SU-DHL-6 (cell line): Measurements from ENCODE around the gene GEMIN2.

Source experiments
- H2AFZ ChIP-seq: fragments of 200-600 bp; sonication (generic); 2 replicates; pipeline ENCODE4 v1.6.1; 2014; ENCODE audit warnings: low read depth, mild to moderate bottlenecking, moderate library complexity, mixed read lengths, antibody characterized with exemption, low read length; ENCODE audit not compliant: severe bottlenecking
- H3F3A ChIP-seq: fragments of 200-600 bp; shearing (Covaris generic); 2 replicates; pipeline ENCODE4 v1.6.0; 2016; ENCODE audit warnings: antibody characterized with exemption, mild to moderate bottlenecking; ENCODE audit not compliant: insufficient read depth
- H3K27ac ChIP-seq: fragments of 200-600 bp; sonication (generic); 2 replicates; pipeline ENCODE4 v1.5.1; 2016; ENCODE audit warnings: low read depth, mild to moderate bottlenecking, low read length, moderate library complexity, mixed read lengths
- H3K27me3 ChIP-seq: fragments of 200-600 bp; sonication (generic), shearing (Covaris generic); 2 replicates; pipeline ENCODE4 v1.6.0; 2014; ENCODE audit warnings: mild to moderate bottlenecking, low read length
- H3K36me3 ChIP-seq: fragments of 200-600 bp; sonication (generic); 2 replicates; pipeline ENCODE4 v1.6.1; 2014; ENCODE audit warnings: mild to moderate bottlenecking, low read length, mixed read lengths
- H3K4me2 ChIP-seq: fragments of 300-600, 200-600 bp; shearing (Covaris generic), sonication (generic); 2 replicates; pipeline ENCODE4 v1.6.0; 2014; ENCODE audit warnings: low read length, low read depth, mild to moderate bottlenecking; ENCODE audit not compliant: poor library complexity, severe bottlenecking
- H3K4me3 ChIP-seq: fragments of 200-600 bp; sonication (generic); 2 replicates; pipeline ENCODE4 v1.5.1; 2014; ENCODE audit warnings: antibody characterized with exemption, low read length, mild to moderate bottlenecking, mixed read lengths; ENCODE audit not compliant: insufficient read depth, poor library complexity, severe bottlenecking
- H3K79me2 ChIP-seq: fragments of 200-600 bp; sonication (generic); 2 replicates; pipeline ENCODE4 v1.6.1; 2014; ENCODE audit warnings: mild to moderate bottlenecking, low read length, moderate library complexity; ENCODE audit not compliant: insufficient read depth
- H3K9ac ChIP-seq: fragments of 200-600 bp; sonication (generic); 2 replicates; pipeline ENCODE4 v1.7.0; 2014; ENCODE audit warnings: mild to moderate bottlenecking, low read length
- H3K9me2 ChIP-seq: fragments of 200-600 bp; sonication (generic); replicated peaks from 2 replicates; pipeline ENCODE4 v1.6.1; 2014; ENCODE audit warnings: low read length; ENCODE audit not compliant: insufficient read depth
- H3K9me3 ChIP-seq: fragments of 200-600 bp; sonication (generic); 2 replicates; pipeline ENCODE4 v1.6.1; 2014; ENCODE audit warnings: low read length, mixed read lengths; ENCODE audit not compliant: insufficient read depth
- H4K20me1 ChIP-seq: fragments of 200-600 bp; sonication (generic); 2 replicates; pipeline ENCODE4 v1.6.1; 2014; ENCODE audit warnings: low read depth, mild to moderate bottlenecking, antibody characterized with exemption, low read length, moderate library complexity, mixed read lengths
- CTCF ChIP-seq: fragments of 200-600 bp; sonication (generic); IDR thresholded peaks from one replicate; pipeline ENCODE4 v1.5.1; 2017; ENCODE audit warnings: antibody characterized with exemption, mild to moderate bottlenecking, low read length, moderate library complexity; ENCODE audit not compliant: insufficient read depth, poor library complexity, severe bottlenecking
- EZH2phosphoT487 ChIP-seq: fragments of 200-600 bp; sonication (generic), shearing (Covaris generic); conservative IDR thresholded peaks from 2 replicates; pipeline ENCODE4 v1.6.1; 2018; ENCODE audit warnings: mild to moderate bottlenecking, antibody characterized with exemption, low read length, moderate library complexity, mixed read lengths

The GEMIN2 gene

GRCh38 chr14:39154594-39155189, 40.6 kb downstream of the GEMIN2 start:
- TF ChIP-seq EZH2phosphoT487: no peak
- no peak for TF ChIP-seq CTCF
- Histone ChIP-seq H4K20me1 (no peaks in the 10 kb centered on the region), H2AFZ (no peak overlapping the region), H3K9me3 (no peaks in the 10 kb centered on the region), H3K36me3 (peaks cover 26% of the 10 kb centered on the region), H3K27me3 (no peaks in the 10 kb centered on the region), H3F3A (no peaks in the 10 kb centered on the region; the same call in 1 of the 2 replicates), H3K27ac (no peak overlapping the region), H3K9ac (no peak overlapping the region), H3K79me2 (no peaks in the 10 kb centered on the region), H3K9me2 (no peaks in the 10 kb centered on the region), H3K4me3 (no peak overlapping the region), H3K4me2 (no peak overlapping the region)

- peaks cover 14% of the 10 kb centered on the region; the same call in 1 of the 2 replicates for H3K79me2 ChIP-seq
Measured at GRCh38 chr14:39157491-39157890, 43.4 kb downstream of the GEMIN2 start.

GRCh38 chr14:39158222-39158858, 44.2 kb downstream of the GEMIN2 start:
- H2AFZ ChIP-seq: no peak overlapping the region
- H3K4me3 ChIP-seq: no peak overlapping the region
- H3K9me2 ChIP-seq: no peaks in the 10 kb centered on the region
- no peak overlapping the region for H3K4me2 ChIP-seq
- H3K36me3 ChIP-seq: peaks cover 14% of the 10 kb centered on the region
- no peak overlapping the region for H3K9ac ChIP-seq
- H3K27me3 ChIP-seq: no peaks in the 10 kb centered on the region
- H3K9me3 ChIP-seq: no peaks in the 10 kb centered on the region
- TF ChIP-seq EZH2phosphoT487: no peak
- TF ChIP-seq CTCF: no peak
- H3K27ac ChIP-seq: no peak overlapping the region
- no peaks in the 10 kb centered on the region; the same call in 1 of the 2 replicates for H3F3A ChIP-seq
- H3K79me2 ChIP-seq: peaks cover 14% of the 10 kb centered on the region; the same call in 1 of the 2 replicates
- no peaks in the 10 kb centered on the region for H4K20me1 ChIP-seq

More at GRCh38 chr14:39157491-39157890, 43.4 kb downstream of the GEMIN2 start:
- no peaks in the 10 kb centered on the region; the same call in 1 of the 2 replicates for H3F3A ChIP-seq
- no peak overlapping the region for H3K4me3 ChIP-seq
- no peak overlapping the region for H3K9ac ChIP-seq
- no peaks in the 10 kb centered on the region for H3K9me2 ChIP-seq
- H4K20me1 ChIP-seq: no peaks in the 10 kb centered on the region
- H3K4me2 ChIP-seq: no peak overlapping the region
- H3K36me3 ChIP-seq: peaks cover 17% of the 10 kb centered on the region
- H3K27me3 ChIP-seq: no peaks in the 10 kb centered on the region
- no peak overlapping the region for H2AFZ ChIP-seq
- TF ChIP-seq EZH2phosphoT487 (no peak), CTCF (no peak)
- H3K27ac ChIP-seq: no peak overlapping the region
- H3K9me3 ChIP-seq: no peaks in the 10 kb centered on the region
